WI38 (cell line): ENCODE results near the gene MSANTD1.

Experiments used
- H3K4me3 ChIP-seq: 2 replicates; pipeline ENCODE4 v1.5.1; 2011; ENCODE audit warnings: low read depth, mild to moderate bottlenecking, control low read depth, low read length
- CTCF ChIP-seq: IDR thresholded peaks from 2 replicates; pipeline ENCODE4 v1.5.1; 2012; ENCODE audit warnings: low read depth, mild to moderate bottlenecking, control low read depth, low read length

Gene MSANTD1

DNA sequence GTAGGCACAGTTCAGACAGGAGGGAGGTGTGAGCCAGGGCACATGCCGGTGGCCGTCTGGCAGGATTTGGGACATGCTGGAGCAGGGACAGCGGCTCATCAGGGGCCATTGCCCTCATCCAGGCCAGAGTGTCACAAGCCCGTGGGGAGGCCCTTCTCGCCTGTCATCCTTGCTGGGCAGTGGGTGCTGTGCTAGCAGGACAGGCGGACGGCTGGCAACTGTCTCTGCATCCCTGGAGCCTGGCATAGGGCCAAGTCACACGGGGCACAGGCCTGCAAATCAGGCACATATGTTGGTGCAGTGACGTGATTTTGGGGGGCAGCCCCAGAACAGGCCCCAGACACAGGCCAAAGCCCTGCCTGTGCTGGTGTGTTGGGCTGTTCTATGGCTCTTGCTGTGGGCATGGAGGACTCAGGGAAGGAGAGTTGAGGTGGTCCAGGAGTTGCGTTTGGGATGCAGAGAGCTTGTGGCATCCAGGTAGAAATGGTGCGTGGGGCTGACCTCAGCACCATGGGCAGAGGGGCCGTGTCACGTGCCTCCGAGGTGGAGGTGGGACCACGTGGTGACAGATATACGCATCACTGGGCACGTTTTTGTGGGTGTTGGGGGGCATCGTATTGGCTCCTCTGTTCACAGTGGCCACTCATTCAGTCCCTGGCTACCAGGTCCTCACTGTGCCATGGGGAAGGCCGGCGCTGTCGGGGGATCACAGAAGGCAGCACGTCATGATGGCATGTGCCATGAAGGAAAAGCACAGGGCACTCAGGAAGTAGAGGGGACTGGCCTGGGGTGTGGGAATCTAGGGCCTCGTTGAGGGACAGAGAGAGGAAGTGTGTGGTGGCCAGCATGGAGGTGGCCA lies 14.6 kb upstream of the MSANTD1 start:
- TF ChIP-seq CTCF: no peak

GRCh38 chr4:3235030-3235345 lies 14.0 kb upstream of the MSANTD1 start:
- no peak for TF ChIP-seq CTCF
- no peak overlapping the region for H3K4me3 ChIP-seq

More for the DNA sequence above, 14.6 kb upstream of the MSANTD1 start:
- no peak overlapping the region for H3K4me3 ChIP-seq

DNA sequence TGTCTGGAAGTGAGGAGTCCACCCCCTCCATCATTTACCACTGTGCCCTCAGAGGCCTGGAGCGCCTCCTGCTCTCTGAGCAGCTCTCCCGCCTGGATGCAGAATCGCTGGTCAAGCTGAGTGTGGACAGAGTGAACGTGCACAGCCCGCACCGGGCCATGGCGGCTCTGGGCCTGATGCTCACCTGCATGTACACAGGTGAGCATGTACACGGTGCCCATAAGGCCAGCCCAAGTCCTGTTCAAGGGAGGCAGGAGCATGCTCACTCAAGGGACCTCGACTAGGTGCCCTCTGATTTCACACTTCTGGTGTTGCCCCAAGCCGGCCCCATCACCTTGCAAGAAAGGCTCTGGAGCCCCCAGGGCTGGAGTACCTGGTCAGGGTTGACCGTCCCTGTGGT lies 13.4 kb upstream of the MSANTD1 start:
- TF ChIP-seq CTCF: no peak
- H3K4me3 ChIP-seq: no peak overlapping the region

DNA sequence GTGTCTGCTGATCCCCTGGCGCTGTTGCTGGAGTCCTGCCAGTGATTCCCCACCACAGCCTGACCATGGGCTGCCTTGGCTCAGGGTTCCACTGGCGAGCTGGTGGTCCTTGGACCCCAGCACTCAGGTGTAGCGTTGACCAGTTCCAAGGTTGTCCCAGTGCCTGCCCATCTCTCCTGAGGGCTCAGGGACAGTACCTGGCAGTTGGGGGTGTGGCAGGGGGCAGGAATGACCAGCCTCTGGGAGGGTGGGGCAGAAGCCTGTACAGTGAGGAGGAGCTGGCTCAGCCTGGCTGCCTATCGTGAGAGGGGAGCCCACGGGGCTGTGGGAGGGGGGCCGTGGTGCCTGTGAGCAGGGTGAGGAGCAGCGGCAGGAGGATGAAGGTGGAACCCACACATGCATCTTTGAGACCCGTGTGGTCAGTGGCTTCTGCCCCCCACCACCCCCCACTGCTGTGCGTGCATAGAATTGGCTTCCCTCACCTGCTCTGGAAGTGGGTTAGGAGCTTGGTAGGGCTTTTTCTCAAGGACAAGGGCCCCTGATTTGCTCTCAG lies 12.6 kb upstream of the MSANTD1 start:
- H3K4me3 ChIP-seq: no peak overlapping the region
- no peak for TF ChIP-seq CTCF

DNA sequence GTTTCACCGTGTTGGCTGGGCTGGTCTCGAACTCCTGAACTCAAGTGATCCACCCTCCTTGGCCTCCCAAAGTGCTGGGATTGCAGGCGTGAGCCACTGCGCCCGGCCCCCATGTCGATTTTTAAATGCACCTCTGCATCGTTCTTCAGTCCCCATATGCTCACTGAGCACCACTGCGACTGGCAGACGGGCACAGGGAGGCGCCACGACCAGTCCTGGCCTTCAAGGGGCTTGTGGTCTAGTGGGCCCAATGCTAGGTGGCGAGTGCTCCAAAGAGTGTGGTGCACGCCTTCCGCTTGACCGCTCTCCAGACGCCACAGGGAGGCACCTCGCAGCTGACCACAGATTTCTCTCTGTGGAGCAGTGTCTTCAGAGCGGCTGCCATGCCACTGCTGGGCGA lies 11.7 kb upstream of the MSANTD1 start:
- no peak overlapping the region for H3K4me3 ChIP-seq

DNA sequence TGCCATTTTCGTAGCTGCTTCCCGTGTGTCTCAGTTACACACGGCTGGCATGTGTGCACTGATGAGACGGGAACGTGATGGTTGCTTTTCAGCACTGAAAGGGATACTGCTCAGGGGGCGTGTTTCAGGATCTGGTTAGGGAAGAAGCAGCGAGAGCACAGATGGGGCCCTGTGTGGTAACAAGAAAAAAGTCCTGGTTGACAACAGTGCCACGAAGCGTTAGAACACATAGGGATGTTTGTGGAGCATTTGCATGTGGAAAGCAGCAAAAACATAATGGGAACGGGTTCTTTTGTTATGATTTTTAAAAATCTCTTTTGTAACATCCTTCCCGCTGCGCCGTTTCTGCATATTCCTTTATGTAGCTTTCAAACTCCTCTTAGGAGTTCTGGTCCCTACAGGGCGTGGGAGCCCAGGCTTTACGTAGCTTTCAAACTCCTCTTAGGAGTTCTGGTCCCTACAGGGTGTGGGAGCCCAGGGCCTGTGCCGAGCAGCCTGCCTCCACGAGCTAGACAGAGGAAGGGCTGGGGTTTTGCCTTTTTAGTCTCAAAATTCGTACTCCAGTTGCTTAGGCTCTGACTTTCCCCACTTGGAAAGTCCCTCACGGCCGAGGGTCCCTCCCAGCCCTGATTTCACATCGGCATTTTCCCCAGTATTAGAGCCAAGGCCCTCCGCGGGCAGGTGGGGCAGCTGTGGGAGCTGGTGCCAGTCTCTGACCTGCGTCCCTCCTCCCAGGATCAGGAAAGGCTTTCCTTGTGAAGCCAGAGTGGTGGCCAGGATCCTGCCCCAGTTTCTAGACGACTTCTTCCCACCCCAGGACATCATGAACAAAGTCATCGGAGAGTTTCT lies 11.0 kb upstream of the MSANTD1 start:
- no peak overlapping the region for H3K4me3 ChIP-seq
- no peak for TF ChIP-seq CTCF

More for the DNA sequence above, 11.7 kb upstream of the MSANTD1 start:
- TF ChIP-seq CTCF: no peak

DNA sequence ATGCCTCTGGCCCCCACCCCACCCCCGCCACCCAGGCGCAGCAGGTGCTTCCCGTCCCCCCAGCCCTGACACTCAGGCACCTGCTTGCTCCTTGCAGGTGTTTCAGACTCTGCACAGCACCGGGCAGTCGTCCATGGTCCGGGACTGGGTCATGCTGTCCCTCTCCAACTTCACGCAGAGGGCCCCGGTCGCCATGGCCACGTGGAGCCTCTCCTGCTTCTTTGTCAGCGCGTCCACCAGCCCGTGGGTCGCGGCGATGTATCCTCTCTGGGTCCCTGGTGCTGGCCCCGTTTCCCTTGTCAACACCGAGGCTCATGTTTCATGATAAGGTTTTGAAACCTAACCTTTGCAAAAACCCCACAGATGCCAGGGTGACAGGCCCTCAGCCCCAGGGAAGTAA lies 10.2 kb upstream of the MSANTD1 start:
- TF ChIP-seq CTCF: no peak
- H3K4me3 ChIP-seq: no peak overlapping the region
